Central memory CD8-positive, alpha-beta T cell (primary cell): ENCODE data around the gene APLF.
"Not testable (repeated sequence)": the region's sequence is repeated elsewhere in the genome, so short reads cannot be mapped to it uniquely, and the experiment has no call there.

Source experiments
- ATAC-seq: fragments of 150-1000 bp; cut with Tn5 transposase; replicated peaks from 2 replicates; pipeline ENCODE4 v1.10.0; 2022; ENCODE audit warnings: mild to moderate bottlenecking, moderate FRiP score, moderate number of reproducible peaks; ENCODE audit not compliant: poor library complexity, severe bottlenecking; ENCODE audit errors: extremely low read depth
- DNase-seq, 2 donors: peaks; one replicate each; pipeline ENCODE4 v3.0.0; 2021; ENCODE audit warnings: low spot score in 2 of 2
- H3K27ac Mint-ChIP-seq: one replicate; pipeline ENCODE4 v1.8.0; 2022; ENCODE audit warnings: low read depth, mild to moderate bottlenecking, moderate library complexity, mixed read lengths
- H3K27me3 Mint-ChIP-seq: one replicate; pipeline ENCODE4 v1.8.0; 2022; ENCODE audit warnings: mixed read lengths
- H3K36me3 Mint-ChIP-seq: one replicate; pipeline ENCODE4 v1.8.0; 2022; ENCODE audit warnings: mild to moderate bottlenecking, moderate library complexity, mixed read lengths; ENCODE audit not compliant: insufficient read depth
- H3K4me1 Mint-ChIP-seq: one replicate; pipeline ENCODE4 v1.8.0; 2022; ENCODE audit warnings: mixed read lengths
- H3K4me3 Mint-ChIP-seq: one replicate; pipeline ENCODE4 v1.8.0; 2022; ENCODE audit warnings: mild to moderate bottlenecking, moderate library complexity, mixed read lengths
- H3K9me3 Mint-ChIP-seq: one replicate; pipeline ENCODE4 v1.8.0; 2022; ENCODE audit warnings: mixed read lengths

The APLF gene

GRCh38 chr2:68529156-68529555 is 61.8 kb downstream of the APLF start:
- not testable (repeated sequence) for H3K36me3 Mint-ChIP-seq, H3K4me3 Mint-ChIP-seq, H3K27me3 Mint-ChIP-seq, H3K9me3 Mint-ChIP-seq, ATAC-seq, DNase-seq, H3K27ac Mint-ChIP-seq, H3K4me1 Mint-ChIP-seq

GRCh38 chr2:68529651-68530050 is 62.3 kb downstream of the APLF start:
- not testable (repeated sequence) for DNase-seq, ATAC-seq, H3K27ac Mint-ChIP-seq, H3K36me3 Mint-ChIP-seq, H3K4me3 Mint-ChIP-seq, H3K9me3 Mint-ChIP-seq, H3K4me1 Mint-ChIP-seq, H3K27me3 Mint-ChIP-seq

GRCh38 chr2:68536000-68536399 is 68.6 kb downstream of the APLF start:
- Mint-ChIP-seq H3K27me3 (no peaks in the 10 kb centered on the region), H3K9me3 (no peaks in the 10 kb centered on the region), H3K36me3 (no peaks in the 10 kb centered on the region), H3K4me3 (no peak overlapping the region), H3K27ac (no peak overlapping the region), H3K4me1 (no peaks in the 10 kb centered on the region)
- ATAC-seq (no peak), DNase-seq (no peak)

- no peaks in the 10 kb centered on the region for H3K4me1 Mint-ChIP-seq
- H3K4me3 Mint-ChIP-seq: no peak overlapping the region
- no peaks in the 10 kb centered on the region for H3K36me3 Mint-ChIP-seq
- no peak for ATAC-seq
- H3K9me3 Mint-ChIP-seq: no peaks in the 10 kb centered on the region
- DNase-seq: no peak
- H3K27me3 Mint-ChIP-seq: no peaks in the 10 kb centered on the region
- H3K27ac Mint-ChIP-seq: no peak overlapping the region
Observed at GRCh38 chr2:68537011-68537410, 69.6 kb downstream of the APLF start.

- H3K4me3 Mint-ChIP-seq: no peak overlapping the region
- no peaks in the 10 kb centered on the region for H3K9me3 Mint-ChIP-seq
- DNase-seq (no peak), ATAC-seq (no peak)
- no peaks in the 10 kb centered on the region for H3K36me3 Mint-ChIP-seq
- H3K27me3 Mint-ChIP-seq: no peaks in the 10 kb centered on the region
- H3K4me1 Mint-ChIP-seq: no peaks in the 10 kb centered on the region
- H3K27ac Mint-ChIP-seq: no peak overlapping the region
Observed at GRCh38 chr2:68537809-68538208, 70.4 kb downstream of the APLF start.

- no peaks in the 10 kb centered on the region for H3K9me3 Mint-ChIP-seq
- no peaks in the 10 kb centered on the region for H3K4me1 Mint-ChIP-seq
- no peaks in the 10 kb centered on the region for H3K27me3 Mint-ChIP-seq
- ATAC-seq: no peak
- no peaks in the 10 kb centered on the region for H3K36me3 Mint-ChIP-seq
- no peak overlapping the region for H3K4me3 Mint-ChIP-seq
- DNase-seq: no peak
- no peak overlapping the region for H3K27ac Mint-ChIP-seq
Observed at GRCh38 chr2:68544811-68545210, 77.4 kb downstream of the APLF start.

GRCh38 chr2:68548396-68548795 is 81.0 kb downstream of the APLF start:
- Mint-ChIP-seq H3K27me3 (no peaks in the 10 kb centered on the region), H3K4me3 (no peak overlapping the region), H3K27ac (no peak overlapping the region), H3K36me3 (no peaks in the 10 kb centered on the region), H3K4me1 (no peaks in the 10 kb centered on the region), H3K9me3 (no peaks in the 10 kb centered on the region)
- ATAC-seq (no peak), DNase-seq (no peak)

GRCh38 chr2:68553098-68553497 is 85.7 kb downstream of the APLF start:
- H3K9me3 Mint-ChIP-seq: no peaks in the 10 kb centered on the region

GRCh38 chr2:68555425-68556206 is 88.2 kb downstream of the APLF start:
- H3K27me3 Mint-ChIP-seq, ATAC-seq, H3K27ac Mint-ChIP-seq, H3K4me3 Mint-ChIP-seq, H3K9me3 Mint-ChIP-seq, H3K36me3 Mint-ChIP-seq, DNase-seq, H3K4me1 Mint-ChIP-seq: not testable (repeated sequence)

More at GRCh38 chr2:68553098-68553497, 85.7 kb downstream of the APLF start:
- ATAC-seq (no peak), DNase-seq (no peak)
- no peaks in the 10 kb centered on the region for H3K36me3 Mint-ChIP-seq
- H3K4me3 Mint-ChIP-seq: no peak overlapping the region
- H3K27me3 Mint-ChIP-seq: no peaks in the 10 kb centered on the region
- no peak overlapping the region for H3K27ac Mint-ChIP-seq
- no peaks in the 10 kb centered on the region for H3K4me1 Mint-ChIP-seq

GRCh38 chr2:68556381-68556780 is 89.0 kb downstream of the APLF start:
- no peak for DNase-seq
- Mint-ChIP-seq H3K36me3 (no peaks in the 10 kb centered on the region), H3K9me3 (no peaks in the 10 kb centered on the region), H3K27me3 (no peaks in the 10 kb centered on the region), H3K4me1 (no peaks in the 10 kb centered on the region), H3K4me3 (no peak overlapping the region), H3K27ac (no peak overlapping the region)
- no peak for ATAC-seq

- H3K9me3 Mint-ChIP-seq: no peaks in the 10 kb centered on the region
Observed at GRCh38 chr2:68558576-68558975, 91.2 kb downstream of the APLF start.

GRCh38 chr2:68559692-68560091 is 92.3 kb downstream of the APLF start:
- Mint-ChIP-seq H3K27ac (no peak overlapping the region), H3K9me3 (no peaks in the 10 kb centered on the region), H3K36me3 (no peaks in the 10 kb centered on the region), H3K4me3 (no peak overlapping the region), H3K27me3 (no peaks in the 10 kb centered on the region), H3K4me1 (no peaks in the 10 kb centered on the region)
- ATAC-seq (no peak), DNase-seq (no peak)

More at GRCh38 chr2:68558576-68558975, 91.2 kb downstream of the APLF start:
- H3K27me3 Mint-ChIP-seq: no peaks in the 10 kb centered on the region
- no peaks in the 10 kb centered on the region for H3K4me1 Mint-ChIP-seq
- no peak overlapping the region for H3K4me3 Mint-ChIP-seq
- no peak for ATAC-seq
- H3K36me3 Mint-ChIP-seq: no peaks in the 10 kb centered on the region
- DNase-seq: no peak
- no peak overlapping the region for H3K27ac Mint-ChIP-seq

GRCh38 chr2:68560545-68560944 is 93.2 kb downstream of the APLF start:
- DNase-seq (no peak), ATAC-seq (no peak)
- H3K27me3 Mint-ChIP-seq: no peaks in the 10 kb centered on the region
- H3K4me1 Mint-ChIP-seq: no peaks in the 10 kb centered on the region
- no peak overlapping the region for H3K4me3 Mint-ChIP-seq
- H3K27ac Mint-ChIP-seq: no peak overlapping the region
- no peaks in the 10 kb centered on the region for H3K9me3 Mint-ChIP-seq
- no peaks in the 10 kb centered on the region for H3K36me3 Mint-ChIP-seq
